ENCODE measurements around the gene EBI3.

- TF ChIP-seq ZNF644 (CRISPR knock-in tag; IDR thresholded peaks at IDR 0.05; ENCODE audit: low read depth): no peak
- TF ChIP-seq ZNF331 (CRISPR knock-in tag; IDR thresholded peaks at IDR 0.05): no peak
- TF ChIP-seq PATZ1 (CRISPR knock-in tag; IDR thresholded peaks at IDR 0.05): no peak
- no peak for TF ChIP-seq RFX5 (IDR thresholded peaks at IDR 0.05; ENCODE audit: low read depth, low read length)
- TF ChIP-seq PRPF4 (IDR thresholded peaks at IDR 0.05; ENCODE audit: low read depth, low read length, poor library complexity, severe bottlenecking): no peak
These were observed 28.9 kb downstream of the EBI3 start for GRCh38 chr19:4258181-4258580.
